GM21367 (cell line): ENCODE measurements around the gene CFAP20DC.
"Not testable (repeated sequence)": the region's sequence is repeated elsewhere in the genome, so short reads cannot be mapped to it uniquely, and the experiment has no call there.

Experiments used
- ATAC-seq: cut with Tn5 transposase; IDR thresholded peaks from one replicate; pipeline ENCODE4 v1.9.1; 2021; ENCODE audit not compliant: unreplicated experiment

The CFAP20DC gene

GRCh38 chr3:59049671-59050331 lies at the start of gene CFAP20DC:
CFAP20DC (minus strand) TSS chr3:59050025; CDS start chr3:59049631, 394 bp downstream.
- peak; percentile 99 for ATAC-seq

- ATAC-seq = not testable (repeated sequence)
Measured at GRCh38 chr3:59098516-59098915, 48.7 kb upstream of the CFAP20DC start.

- ATAC-seq = no peak
Measured at GRCh38 chr3:59094446-59094845, 44.6 kb upstream of the CFAP20DC start.

- ATAC-seq = no peak
Measured at GRCh38 chr3:59093521-59093920, 43.7 kb upstream of the CFAP20DC start.

- ATAC-seq = no peak
Measured at GRCh38 chr3:59088761-59089160, 38.9 kb upstream of the CFAP20DC start.

GRCh38 chr3:59085976-59086375 lies 36.2 kb upstream of the CFAP20DC start:
- no peak for ATAC-seq

GRCh38 chr3:59084583-59084982 lies 34.8 kb upstream of the CFAP20DC start:
- ATAC-seq = no peak

GRCh38 chr3:59082106-59082505 lies 32.3 kb upstream of the CFAP20DC start:
- no peak for ATAC-seq

- ATAC-seq = no peak
Measured at GRCh38 chr3:59081071-59081470, 31.2 kb upstream of the CFAP20DC start.

GRCh38 chr3:59079962-59080361 lies 30.1 kb upstream of the CFAP20DC start:
- no peak for ATAC-seq

GRCh38 chr3:59074764-59075163 lies 24.9 kb upstream of the CFAP20DC start:
- ATAC-seq = no peak

- no peak for ATAC-seq
Measured at GRCh38 chr3:59072681-59073080, 22.9 kb upstream of the CFAP20DC start.

- ATAC-seq = no peak
Measured at GRCh38 chr3:59069838-59070237, 20.0 kb upstream of the CFAP20DC start.

- no peak for ATAC-seq
Measured at GRCh38 chr3:59065240-59065639, 15.4 kb upstream of the CFAP20DC start.

- ATAC-seq = no peak
Measured at GRCh38 chr3:59064728-59065127, 14.9 kb upstream of the CFAP20DC start.

- ATAC-seq = no peak
Measured at GRCh38 chr3:59064276-59064675, 14.5 kb upstream of the CFAP20DC start.

GRCh38 chr3:59056706-59057105 lies 6.9 kb upstream of the CFAP20DC start:
- no peak for ATAC-seq

GRCh38 chr3:59052803-59053411 lies 3.1 kb upstream of the CFAP20DC start:
- ATAC-seq = no peak

- not testable (repeated sequence) for ATAC-seq
Measured at GRCh38 chr3:59050811-59051414, 1.1 kb upstream of the CFAP20DC start.

GRCh38 chr3:59046839-59047238 lies 3.0 kb downstream of the CFAP20DC start:
- no peak for ATAC-seq

GRCh38 chr3:59043391-59043790 lies 6.4 kb downstream of the CFAP20DC start:
- no peak for ATAC-seq

- no peak for ATAC-seq
Measured at GRCh38 chr3:59040902-59041301, 8.9 kb downstream of the CFAP20DC start.
